HG02798 (cell line): ENCODE results near the gene WDFY4.

Experiments used
- ATAC-seq: cut with Tn5 transposase; IDR thresholded peaks from one replicate; pipeline ENCODE4 v1.9.1; 2021; ENCODE audit warnings: mild to moderate bottlenecking; ENCODE audit not compliant: unreplicated experiment, poor library complexity

Gene WDFY4

GRCh38 chr10:48655411-48656240, 29.0 kb upstream of the WDFY4 start:
- peak; percentile 14 for ATAC-seq

- peak; percentile 93 for ATAC-seq
Observed at GRCh38 chr10:48656241-48656913, 28.3 kb upstream of the WDFY4 start.

GRCh38 chr10:48656914-48657305, 27.8 kb upstream of the WDFY4 start:
- no peak for ATAC-seq

GRCh38 chr10:48657416-48657815, 27.3 kb upstream of the WDFY4 start:
- no peak for ATAC-seq

GRCh38 chr10:48658243-48658974, 26.3 kb upstream of the WDFY4 start:
- no peak for ATAC-seq

- ATAC-seq = no peak
Observed at GRCh38 chr10:48658975-48659269, 25.8 kb upstream of the WDFY4 start.

GRCh38 chr10:48659790-48660189, 24.9 kb upstream of the WDFY4 start:
- ATAC-seq = no peak

- no peak for ATAC-seq
Observed at GRCh38 chr10:48661441-48661840, 23.2 kb upstream of the WDFY4 start.

GRCh38 chr10:48667960-48668590, 16.6 kb upstream of the WDFY4 start:
- ATAC-seq = peak; percentile 48

- peak; percentile 71 for ATAC-seq
Observed at GRCh38 chr10:48670978-48671913, 13.4 kb upstream of the WDFY4 start.

- peak; percentile 52 for ATAC-seq
Observed at GRCh38 chr10:48671914-48672595, 12.6 kb upstream of the WDFY4 start.

- peak; percentile 20 for ATAC-seq
Observed at GRCh38 chr10:48672596-48673265, 11.9 kb upstream of the WDFY4 start.

- no peak for ATAC-seq
Observed at GRCh38 chr10:48677625-48678024, 7.0 kb upstream of the WDFY4 start.

- ATAC-seq = peak; percentile 82
Observed at GRCh38 chr10:48678041-48678440, 6.6 kb upstream of the WDFY4 start.

- no peak for ATAC-seq
Observed at GRCh38 chr10:48681740-48682139, 2.9 kb upstream of the WDFY4 start.

- ATAC-seq = no peak
Observed at GRCh38 chr10:48682265-48682664, 2.4 kb upstream of the WDFY4 start.

- no peak for ATAC-seq
Observed at GRCh38 chr10:48683424-48683823, 1.2 kb upstream of the WDFY4 start.

GRCh38 chr10:48683868-48684267, 805 bp upstream of the WDFY4 start:
- no peak for ATAC-seq

GRCh38 chr10:48684463-48684791, 246 bp upstream of the WDFY4 start:
- ATAC-seq = no peak
